Measurements from ENCODE around the gene GSE1. TPM values are rescaled to one million over a fixed set of nuclear protein-coding genes. Genes with fewer than 3 reads are reported as not detected.

Gene GSE1
- total RNA-seq, 4 donors from 2014 or later: 23.4 to 65.5 (median 52.5) TPM

DNA sequence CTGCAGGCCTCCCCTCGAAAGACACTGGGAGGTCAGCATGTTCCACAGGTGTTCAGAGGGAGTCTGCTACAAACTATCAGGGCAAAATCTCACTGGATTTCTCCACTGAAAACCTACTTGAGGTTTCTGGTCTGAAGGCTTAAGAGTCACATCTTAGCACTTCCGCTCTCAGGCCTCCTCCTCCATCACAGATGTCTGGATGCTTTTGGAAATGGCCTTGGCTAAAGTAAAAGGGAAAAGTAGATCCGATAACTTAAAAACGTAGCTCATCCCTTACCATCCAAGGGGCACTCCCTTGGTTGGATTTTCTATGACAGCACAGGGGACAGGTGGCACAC, 61.3 kb downstream of the GSE1 start:
- Histone ChIP-seq H3K36me3 (peaks cover 0 to 94% of the 10 kb centered on the region in 2 donors), H3K27ac (peak overlapping the region in 2 of 4 donors; percentile 43 to 52), H3K9me3 (no peaks in the 10 kb centered on the region), H3K27me3 (no peaks in the 10 kb centered on the region), H3K4me1 (peaks cover 0 to 11% (median 0%) of the 10 kb centered on the region in 3 donors), H3K4me3 (no peak overlapping the region)
- WGBS, 2 donors (ENCODE audit: low coverage in 1 of 2): 67% methylated on average over 1 of the region's 4 CpGs; no CpG with 5 or more reads in 1 of the 2 donors
- TF ChIP-seq EP300 (IDR thresholded peaks at IDR 0.05) (no peak), POLR2AphosphoS5 (IDR thresholded peaks at IDR 0.05) (no peak)
- TF ChIP-seq, protein P1, sequence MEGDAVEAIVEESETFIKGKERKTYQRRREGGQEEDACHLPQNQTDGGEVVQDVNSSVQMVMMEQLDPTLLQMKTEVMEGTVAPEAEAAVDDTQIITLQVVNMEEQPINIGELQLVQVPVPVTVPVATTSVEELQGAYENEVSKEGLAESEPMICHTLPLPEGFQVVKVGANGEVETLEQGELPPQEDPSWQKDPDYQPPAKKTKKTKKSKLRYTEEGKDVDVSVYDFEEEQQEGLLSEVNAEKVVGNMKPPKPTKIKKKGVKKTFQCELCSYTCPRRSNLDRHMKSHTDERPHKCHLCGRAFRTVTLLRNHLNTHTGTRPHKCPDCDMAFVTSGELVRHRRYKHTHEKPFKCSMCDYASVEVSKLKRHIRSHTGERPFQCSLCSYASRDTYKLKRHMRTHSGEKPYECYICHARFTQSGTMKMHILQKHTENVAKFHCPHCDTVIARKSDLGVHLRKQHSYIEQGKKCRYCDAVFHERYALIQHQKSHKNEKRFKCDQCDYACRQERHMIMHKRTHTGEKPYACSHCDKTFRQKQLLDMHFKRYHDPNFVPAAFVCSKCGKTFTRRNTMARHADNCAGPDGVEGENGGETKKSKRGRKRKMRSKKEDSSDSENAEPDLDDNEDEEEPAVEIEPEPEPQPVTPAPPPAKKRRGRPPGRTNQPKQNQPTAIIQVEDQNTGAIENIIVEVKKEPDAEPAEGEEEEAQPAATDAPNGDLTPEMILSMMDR (IDR thresholded peaks at IDR 0.05): no peak
- no peak for ATAC-seq

DNA sequence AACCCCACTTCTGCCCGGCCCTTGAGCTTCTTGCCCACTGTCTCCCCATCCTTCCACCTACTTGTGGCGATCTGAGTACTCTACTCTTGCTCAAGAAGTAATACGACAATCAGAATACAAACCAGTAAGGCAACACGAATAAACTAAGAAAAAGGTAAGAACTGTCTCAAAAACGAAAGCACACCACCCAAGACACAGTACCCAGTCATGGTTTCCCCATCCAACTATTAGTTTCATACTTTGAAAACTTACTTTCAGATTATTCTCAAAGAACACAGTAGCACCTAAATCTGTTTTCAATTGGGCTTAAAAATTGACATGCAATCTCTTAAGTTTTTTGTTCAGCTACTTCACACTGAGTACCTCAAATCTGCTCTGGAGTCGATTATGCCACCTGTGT, 61.7 kb downstream of the GSE1 start:
- H3K9me3 ChIP-seq: no peaks in the 10 kb centered on the region
- no peak overlapping the region for H3K27ac ChIP-seq
- no peak for ATAC-seq
- peaks cover 0 to 90% of the 10 kb centered on the region in 2 donors for H3K36me3 ChIP-seq
- H3K4me3 ChIP-seq: no peak overlapping the region
- TF ChIP-seq EP300 (IDR thresholded peaks at IDR 0.05): no peak
- no peak for TF ChIP-seq POLR2AphosphoS5 (IDR thresholded peaks at IDR 0.05)
- peaks cover 0 to 11% (median 0%) of the 10 kb centered on the region in 3 donors for H3K4me1 ChIP-seq
- no peaks in the 10 kb centered on the region for H3K27me3 ChIP-seq
- WGBS, 2 donors (ENCODE audit: low coverage in 1 of 2): 81 to 89% methylated on average over 3 to 6 of the region's 6 CpGs

DNA sequence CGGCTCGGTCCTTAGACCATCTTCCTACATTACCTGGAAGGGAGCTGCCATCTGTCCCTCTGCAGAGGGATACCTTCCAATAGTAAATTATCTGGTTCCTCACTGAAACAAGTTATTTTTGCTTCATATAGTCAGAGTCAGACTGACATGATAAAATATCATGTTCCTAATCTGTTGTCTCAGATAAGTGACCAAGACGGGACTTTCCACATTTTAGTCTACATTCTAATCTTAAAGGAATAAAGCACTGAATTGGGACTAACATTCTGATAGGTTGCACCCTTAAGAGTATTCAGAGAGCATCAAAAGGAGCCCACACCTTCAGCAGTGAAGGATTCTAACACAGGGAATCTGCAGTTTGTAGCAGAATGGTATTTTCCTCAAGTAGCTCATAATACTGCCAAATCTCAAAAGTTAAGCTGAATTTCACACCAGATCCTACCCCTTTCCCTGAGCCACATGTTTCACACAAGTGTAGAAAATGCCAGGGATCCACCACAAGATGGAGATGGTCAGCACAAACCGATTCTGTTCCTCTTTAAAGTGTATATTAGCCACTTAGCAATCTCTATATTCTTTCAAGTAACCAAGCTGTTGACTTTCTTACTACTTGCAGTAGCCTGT, 62.2 kb downstream of the GSE1 start:
- no peaks in the 10 kb centered on the region for H3K9me3 ChIP-seq
- H3K36me3 ChIP-seq: peaks cover 0 to 85% of the 10 kb centered on the region in 2 donors
- H3K27me3 ChIP-seq: no peaks in the 10 kb centered on the region
- H3K4me3 ChIP-seq: no peak overlapping the region
- no peak for ATAC-seq
- H3K4me1 ChIP-seq: peaks cover 0 to 11% (median 0%) of the 10 kb centered on the region in 3 donors
- H3K27ac ChIP-seq: no peak overlapping the region
- 53 to 59% methylated on average over 3 to 4 of the region's 4 CpGs for WGBS, 2 donors (ENCODE audit: low coverage in 1 of 2)
- no peak for TF ChIP-seq EP300 (IDR thresholded peaks at IDR 0.05)
- TF ChIP-seq POLR2AphosphoS5 (IDR thresholded peaks at IDR 0.05): no peak
- TF ChIP-seq POLR2A (IDR thresholded peaks at IDR 0.05): no peak
- TF ChIP-seq, protein P1 (IDR thresholded peaks at IDR 0.05): peak in 1 of 4 experiments; percentile 29

DNA sequence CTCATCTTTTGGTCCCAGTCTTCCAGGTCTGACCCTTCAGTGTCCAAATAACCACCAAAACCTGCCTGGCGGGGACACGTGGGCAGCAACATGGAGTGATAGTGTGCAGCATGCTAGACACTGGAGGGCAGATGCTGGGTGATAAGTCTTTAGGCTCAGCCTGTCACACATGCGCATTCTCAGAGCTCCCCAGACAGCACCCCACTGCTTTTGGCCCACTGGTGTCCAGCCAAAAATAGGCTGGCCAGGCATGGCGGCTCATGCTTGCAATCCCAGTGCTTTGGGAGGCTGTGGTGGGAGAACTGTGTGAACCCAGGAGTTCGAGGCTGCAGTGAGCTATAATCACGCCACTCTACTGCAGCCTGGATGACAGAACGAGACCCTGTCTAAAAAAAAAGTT, 63.3 kb downstream of the GSE1 start:
- ATAC-seq: no peak
- TF ChIP-seq, protein P1 (IDR thresholded peaks at IDR 0.05): no peak
- TF ChIP-seq POLR2A (IDR thresholded peaks at IDR 0.05) (no peak), EP300 (IDR thresholded peaks at IDR 0.05) (no peak), POLR2AphosphoS5 (IDR thresholded peaks at IDR 0.05) (no peak)
- no peaks in the 10 kb centered on the region for H3K9me3 ChIP-seq
- peaks cover 0 to 75% of the 10 kb centered on the region in 2 donors for H3K36me3 ChIP-seq
- H3K27ac ChIP-seq: no peak overlapping the region
- H3K4me1 ChIP-seq: peaks cover 0 to 11% (median 0%) of the 10 kb centered on the region in 3 donors
- 83 to 100% methylated on average over 1 to 5 of the region's 7 CpGs for WGBS, 2 donors (ENCODE audit: low coverage in 1 of 2)
- no peaks in the 10 kb centered on the region for H3K27me3 ChIP-seq
- H3K4me3 ChIP-seq: no peak overlapping the region

DNA sequence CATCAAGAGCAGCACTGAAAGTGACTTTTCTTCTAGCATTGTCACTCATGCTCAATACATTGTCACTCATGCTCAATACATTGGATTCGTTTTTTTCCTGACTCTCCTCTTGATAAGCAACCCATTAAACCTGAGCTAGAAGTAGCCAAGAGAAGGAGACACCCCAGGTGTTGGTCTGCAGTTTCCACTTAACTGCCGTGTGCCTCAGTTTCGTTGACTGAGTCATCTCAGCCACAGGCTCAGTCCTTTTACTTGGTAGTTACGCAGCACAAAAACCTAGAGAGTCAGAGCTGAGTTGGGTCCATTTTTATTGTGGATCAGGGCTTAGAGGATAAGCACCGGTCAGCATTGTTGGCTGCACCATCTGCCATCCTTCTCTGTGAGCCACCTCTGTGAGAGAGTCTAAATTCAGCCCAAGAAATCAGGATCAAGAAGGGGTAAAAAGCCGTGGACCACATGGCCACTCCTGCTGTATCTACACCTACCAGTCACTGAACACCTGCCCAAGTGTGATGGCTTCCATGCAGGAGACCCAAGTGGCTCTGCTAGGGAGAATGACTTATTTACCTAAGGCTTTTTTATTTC, 64.4 kb downstream of the GSE1 start:
- Histone ChIP-seq H3K4me3 (no peak overlapping the region), H3K9me3 (no peaks in the 10 kb centered on the region), H3K27ac (no peak overlapping the region), H3K27me3 (no peaks in the 10 kb centered on the region), H3K4me1 (peaks cover 0 to 11% (median 0%) of the 10 kb centered on the region in 3 donors), H3K36me3 (peaks cover 0 to 65% of the 10 kb centered on the region in 2 donors)
- no peak for ATAC-seq
- TF ChIP-seq POLR2A (IDR thresholded peaks at IDR 0.05) (no peak), POLR2AphosphoS5 (IDR thresholded peaks at IDR 0.05) (no peak), EP300 (IDR thresholded peaks at IDR 0.05) (no peak)
- TF ChIP-seq, protein P1 (IDR thresholded peaks at IDR 0.05): no peak
- 74 to 90% methylated on average over 2 of the region's 6 CpGs for WGBS, 2 donors (ENCODE audit: low coverage in 1 of 2)
